HL-60 (cell line): ENCODE measurements around the gene LRP1-AS.

Experiments used
- DNase-seq, 2 experiments: peaks; one replicate each; pipeline ENCODE4 v3.0.0-alpha.2; 2010 to 2020; ENCODE audit warnings: low read depth in 1 of 2, low spot score in 1 of 2
- H3K27ac ChIP-seq: fragments of 250-450 bp; sonication (Bioruptor Pico); replicated peaks from 2 replicates; pipeline ENCODE4 v1.5.1; 2020; ENCODE audit warnings: mild to moderate bottlenecking, moderate library complexity
- H3K27me3 ChIP-seq: fragments of 250-450 bp; sonication (Bioruptor Pico); 2 replicates; pipeline ENCODE4 v1.5.1; 2021; ENCODE audit warnings: mild to moderate bottlenecking, moderate library complexity; ENCODE audit not compliant: insufficient read depth, poor library complexity, severe bottlenecking
- H3K4me3 ChIP-seq: replicated peaks from 2 replicates; pipeline ENCODE4 v1.5.1; 2011; ENCODE audit warnings: mild to moderate bottlenecking, control low read depth, low read length; ENCODE audit not compliant: insufficient read depth
- GABPA ChIP-seq: IDR thresholded peaks from 2 replicates; pipeline ENCODE4 v1.6.1; 2012; ENCODE audit warnings: low read depth
- POLR2AphosphoS5 ChIP-seq: IDR thresholded peaks from 2 replicates; pipeline ENCODE4 v1.6.1; 2012; ENCODE audit warnings: low read depth
- SPI1 ChIP-seq: IDR thresholded peaks from 2 replicates; pipeline ENCODE4 v1.6.1; 2012; ENCODE audit warnings: low read depth, mild to moderate bottlenecking, borderline replicate concordance
- TF ChIP-seq, protein P1 (sequence below): IDR thresholded peaks from one replicate; pipeline ENCODE4 v1.5.1; 2011; ENCODE audit warnings: low read length, control low read depth, inconsistent platforms; ENCODE audit not compliant: insufficient read depth
- TF ChIP-seq, protein P2 (sequence below): IDR thresholded peaks from 2 replicates; pipeline ENCODE4 v1.6.1; 2012; ENCODE audit warnings: low read depth; ENCODE audit not compliant: insufficient replicate concordance

Gene LRP1-AS

DNA sequence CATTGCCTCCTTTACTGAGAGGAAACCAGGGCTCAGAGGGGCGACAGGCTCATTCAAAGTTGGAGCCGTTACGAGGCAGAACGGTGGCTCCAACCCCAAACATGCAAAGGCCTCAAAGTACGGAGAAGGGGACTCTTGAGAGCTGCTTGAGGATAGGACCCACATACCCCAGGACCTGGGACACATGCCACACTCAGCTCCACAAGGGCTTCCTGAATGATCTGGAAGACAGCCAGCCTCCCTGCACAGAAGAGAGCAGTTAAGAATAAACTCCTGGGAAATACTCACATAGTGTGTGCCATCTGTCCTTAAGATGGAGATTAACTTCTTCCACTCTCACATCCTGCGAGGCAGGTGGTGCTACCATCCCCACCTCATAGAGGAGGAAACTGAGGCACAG lies 42.6 kb upstream of the LRP1-AS start:
- Histone ChIP-seq H3K27ac (no peak overlapping the region), H3K27me3 (peaks cover 6% of the 10 kb centered on the region), H3K4me3 (no peak overlapping the region)
- TF ChIP-seq POLR2AphosphoS5 (no peak), GABPA (no peak), SPI1 (no peak)
- TF ChIP-seq, protein P1, sequence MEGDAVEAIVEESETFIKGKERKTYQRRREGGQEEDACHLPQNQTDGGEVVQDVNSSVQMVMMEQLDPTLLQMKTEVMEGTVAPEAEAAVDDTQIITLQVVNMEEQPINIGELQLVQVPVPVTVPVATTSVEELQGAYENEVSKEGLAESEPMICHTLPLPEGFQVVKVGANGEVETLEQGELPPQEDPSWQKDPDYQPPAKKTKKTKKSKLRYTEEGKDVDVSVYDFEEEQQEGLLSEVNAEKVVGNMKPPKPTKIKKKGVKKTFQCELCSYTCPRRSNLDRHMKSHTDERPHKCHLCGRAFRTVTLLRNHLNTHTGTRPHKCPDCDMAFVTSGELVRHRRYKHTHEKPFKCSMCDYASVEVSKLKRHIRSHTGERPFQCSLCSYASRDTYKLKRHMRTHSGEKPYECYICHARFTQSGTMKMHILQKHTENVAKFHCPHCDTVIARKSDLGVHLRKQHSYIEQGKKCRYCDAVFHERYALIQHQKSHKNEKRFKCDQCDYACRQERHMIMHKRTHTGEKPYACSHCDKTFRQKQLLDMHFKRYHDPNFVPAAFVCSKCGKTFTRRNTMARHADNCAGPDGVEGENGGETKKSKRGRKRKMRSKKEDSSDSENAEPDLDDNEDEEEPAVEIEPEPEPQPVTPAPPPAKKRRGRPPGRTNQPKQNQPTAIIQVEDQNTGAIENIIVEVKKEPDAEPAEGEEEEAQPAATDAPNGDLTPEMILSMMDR, result no peak
- TF ChIP-seq, protein P2, sequence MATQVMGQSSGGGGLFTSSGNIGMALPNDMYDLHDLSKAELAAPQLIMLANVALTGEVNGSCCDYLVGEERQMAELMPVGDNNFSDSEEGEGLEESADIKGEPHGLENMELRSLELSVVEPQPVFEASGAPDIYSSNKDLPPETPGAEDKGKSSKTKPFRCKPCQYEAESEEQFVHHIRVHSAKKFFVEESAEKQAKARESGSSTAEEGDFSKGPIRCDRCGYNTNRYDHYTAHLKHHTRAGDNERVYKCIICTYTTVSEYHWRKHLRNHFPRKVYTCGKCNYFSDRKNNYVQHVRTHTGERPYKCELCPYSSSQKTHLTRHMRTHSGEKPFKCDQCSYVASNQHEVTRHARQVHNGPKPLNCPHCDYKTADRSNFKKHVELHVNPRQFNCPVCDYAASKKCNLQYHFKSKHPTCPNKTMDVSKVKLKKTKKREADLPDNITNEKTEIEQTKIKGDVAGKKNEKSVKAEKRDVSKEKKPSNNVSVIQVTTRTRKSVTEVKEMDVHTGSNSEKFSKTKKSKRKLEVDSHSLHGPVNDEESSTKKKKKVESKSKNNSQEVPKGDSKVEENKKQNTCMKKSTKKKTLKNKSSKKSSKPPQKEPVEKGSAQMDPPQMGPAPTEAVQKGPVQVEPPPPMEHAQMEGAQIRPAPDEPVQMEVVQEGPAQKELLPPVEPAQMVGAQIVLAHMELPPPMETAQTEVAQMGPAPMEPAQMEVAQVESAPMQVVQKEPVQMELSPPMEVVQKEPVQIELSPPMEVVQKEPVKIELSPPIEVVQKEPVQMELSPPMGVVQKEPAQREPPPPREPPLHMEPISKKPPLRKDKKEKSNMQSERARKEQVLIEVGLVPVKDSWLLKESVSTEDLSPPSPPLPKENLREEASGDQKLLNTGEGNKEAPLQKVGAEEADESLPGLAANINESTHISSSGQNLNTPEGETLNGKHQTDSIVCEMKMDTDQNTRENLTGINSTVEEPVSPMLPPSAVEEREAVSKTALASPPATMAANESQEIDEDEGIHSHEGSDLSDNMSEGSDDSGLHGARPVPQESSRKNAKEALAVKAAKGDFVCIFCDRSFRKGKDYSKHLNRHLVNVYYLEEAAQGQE, result no peak
- DNase-seq, result no peak

DNA sequence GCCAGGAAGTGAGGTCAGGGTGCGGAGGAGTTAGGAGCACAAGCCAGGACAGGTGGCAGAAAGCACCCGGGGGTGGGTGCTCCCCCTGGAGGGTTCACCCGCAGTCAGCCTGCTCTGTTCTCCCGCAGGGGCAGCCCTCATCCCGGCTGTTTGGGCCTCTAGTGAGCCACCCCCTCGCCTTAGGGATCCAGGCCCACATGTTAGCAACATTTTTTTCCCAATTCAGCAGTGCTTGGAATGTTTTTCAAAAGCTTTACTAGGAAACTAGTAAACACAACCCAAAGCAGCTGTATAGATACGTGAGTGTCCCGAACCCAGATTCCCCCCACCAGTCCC lies 40.6 kb upstream of the LRP1-AS start:
- no peak for DNase-seq
- Histone ChIP-seq H3K4me3 (no peak overlapping the region), H3K27ac (no peak overlapping the region), H3K27me3 (no peaks in the 10 kb centered on the region)
- TF ChIP-seq GABPA, result no peak
- TF ChIP-seq SPI1, result no peak
- TF ChIP-seq POLR2AphosphoS5, result no peak
- TF ChIP-seq, protein P1, result no peak
- TF ChIP-seq, protein P2, result no peak

DNA sequence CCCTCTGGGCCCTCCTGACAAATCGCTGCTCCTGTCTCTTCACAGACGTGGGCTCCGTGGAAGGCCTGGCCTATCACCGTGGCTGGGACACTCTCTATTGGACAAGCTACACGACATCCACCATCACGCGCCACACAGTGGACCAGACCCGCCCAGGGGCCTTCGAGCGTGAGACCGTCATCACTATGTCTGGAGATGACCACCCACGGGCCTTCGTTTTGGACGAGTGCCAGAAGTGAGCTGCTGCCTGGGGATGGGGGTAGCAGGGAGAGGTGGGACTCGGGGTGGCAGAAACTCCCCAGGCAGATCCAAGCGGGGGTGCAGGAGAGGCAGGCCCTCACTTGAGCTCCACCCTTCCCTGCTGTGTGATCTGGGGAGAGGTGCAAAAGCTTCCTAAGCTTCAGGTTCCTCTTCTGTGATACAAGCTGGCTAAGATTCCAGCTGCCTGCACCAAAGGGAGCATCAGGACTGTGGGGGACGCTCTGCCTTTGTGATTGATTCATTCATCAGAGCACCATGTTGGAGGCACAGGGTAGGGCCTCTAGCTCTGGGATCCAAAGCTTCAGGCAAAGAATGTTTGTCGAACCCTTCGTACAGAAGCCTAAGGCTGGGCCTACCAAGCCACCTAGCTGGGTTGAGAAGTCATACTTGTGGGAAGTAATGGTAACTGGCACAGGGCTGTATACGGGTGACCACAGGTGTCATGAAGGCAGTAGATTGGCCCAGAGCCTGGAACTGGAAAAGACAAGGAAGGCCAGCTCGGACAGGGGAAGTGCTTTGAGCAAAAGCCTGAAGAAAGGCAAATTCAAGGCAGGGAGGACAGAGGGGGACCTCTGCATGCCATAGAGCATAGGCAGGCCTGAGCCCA lies 40.0 kb upstream of the LRP1-AS start:
- Histone ChIP-seq H3K27ac (no peak overlapping the region), H3K4me3 (no peak overlapping the region), H3K27me3 (no peaks in the 10 kb centered on the region)
- TF ChIP-seq, protein P1, result no peak
- no peak for TF ChIP-seq POLR2AphosphoS5
- TF ChIP-seq GABPA, result no peak
- no peak for TF ChIP-seq SPI1
- TF ChIP-seq, protein P2, result no peak
- no peak for DNase-seq
